ENCODE results near the gene PMM2.

GRCh38 chr16:8782673-8783072, 15.0 kb upstream of the PMM2 start:
- TF ChIP-seq CTCF (IDR thresholded peaks at IDR 0.05 in 2 of 3, conservative IDR thresholded peaks at IDR 0.05 in 1 of 3; ENCODE audit: insufficient read depth in 2 of 3, low read depth in 1 of 3, low read length in 3 of 3) (no peak), ATF7 (IDR thresholded peaks at IDR 0.05) (no peak)

Measured in K562 (cell line).